ENCODE measurements around the gene TBXAS1. TPM values are rescaled to one million over a fixed set of nuclear protein-coding genes. Genes with fewer than 3 reads are reported as not detected.

The TBXAS1 gene
- total RNA-seq, 1 experiment from 2014 or later: 2.3 TPM

DNA sequence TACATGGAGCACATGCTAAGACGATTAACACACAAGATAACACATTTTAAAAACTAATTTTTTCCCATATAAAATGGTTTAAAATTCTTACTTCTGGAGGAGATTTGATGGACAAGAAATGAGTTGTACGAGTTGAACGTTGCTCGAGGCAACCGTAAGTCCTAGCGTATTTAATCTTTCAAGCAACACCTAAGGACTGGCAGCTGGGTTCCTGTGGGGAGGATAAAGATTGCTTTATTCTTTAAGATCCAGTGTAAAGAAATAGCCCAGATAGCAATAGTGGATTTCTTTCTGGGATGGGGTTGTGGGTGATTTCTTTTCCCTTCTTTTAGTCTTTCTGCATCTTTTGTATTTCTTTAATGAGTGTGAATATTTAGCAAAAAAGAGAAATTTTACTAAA, 9.8 kb downstream of the TBXAS1 start (continued):
- TF ChIP-seq, protein P1, sequence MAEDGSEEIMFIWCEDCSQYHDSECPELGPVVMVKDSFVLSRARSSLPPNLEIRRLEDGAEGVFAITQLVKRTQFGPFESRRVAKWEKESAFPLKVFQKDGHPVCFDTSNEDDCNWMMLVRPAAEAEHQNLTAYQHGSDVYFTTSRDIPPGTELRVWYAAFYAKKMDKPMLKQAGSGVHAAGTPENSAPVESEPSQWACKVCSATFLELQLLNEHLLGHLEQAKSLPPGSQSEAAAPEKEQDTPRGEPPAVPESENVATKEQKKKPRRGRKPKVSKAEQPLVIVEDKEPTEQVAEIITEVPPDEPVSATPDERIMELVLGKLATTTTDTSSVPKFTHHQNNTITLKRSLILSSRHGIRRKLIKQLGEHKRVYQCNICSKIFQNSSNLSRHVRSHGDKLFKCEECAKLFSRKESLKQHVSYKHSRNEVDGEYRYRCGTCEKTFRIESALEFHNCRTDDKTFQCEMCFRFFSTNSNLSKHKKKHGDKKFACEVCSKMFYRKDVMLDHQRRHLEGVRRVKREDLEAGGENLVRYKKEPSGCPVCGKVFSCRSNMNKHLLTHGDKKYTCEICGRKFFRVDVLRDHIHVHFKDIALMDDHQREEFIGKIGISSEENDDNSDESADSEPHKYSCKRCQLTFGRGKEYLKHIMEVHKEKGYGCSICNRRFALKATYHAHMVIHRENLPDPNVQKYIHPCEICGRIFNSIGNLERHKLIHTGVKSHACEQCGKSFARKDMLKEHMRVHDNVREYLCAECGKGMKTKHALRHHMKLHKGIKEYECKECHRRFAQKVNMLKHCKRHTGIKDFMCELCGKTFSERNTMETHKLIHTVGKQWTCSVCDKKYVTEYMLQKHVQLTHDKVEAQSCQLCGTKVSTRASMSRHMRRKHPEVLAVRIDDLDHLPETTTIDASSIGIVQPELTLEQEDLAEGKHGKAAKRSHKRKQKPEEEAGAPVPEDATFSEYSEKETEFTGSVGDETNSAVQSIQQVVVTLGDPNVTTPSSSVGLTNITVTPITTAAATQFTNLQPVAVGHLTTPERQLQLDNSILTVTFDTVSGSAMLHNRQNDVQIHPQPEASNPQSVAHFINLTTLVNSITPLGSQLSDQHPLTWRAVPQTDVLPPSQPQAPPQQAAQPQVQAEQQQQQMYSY (CRISPR knock-in tag; IDR thresholded peaks at IDR 0.05): no peak
- TF ChIP-seq ELF4 (CRISPR knock-in tag; IDR thresholded peaks at IDR 0.05; ENCODE audit: low read depth) (no peak), GTF2I (CRISPR knock-in tag; conservative IDR thresholded peaks at IDR 0.05) (no peak), OVOL2 (CRISPR knock-in tag; IDR thresholded peaks at IDR 0.05; ENCODE audit: borderline replicate concordance) (no peak), ETV6 (CRISPR knock-in tag; IDR thresholded peaks at IDR 0.05) (no peak), ZNF263 (CRISPR knock-in tag; IDR thresholded peaks at IDR 0.05; ENCODE audit: low read depth) (no peak), ZNF423 (CRISPR knock-in tag; IDR thresholded peaks at IDR 0.05) (no peak)
- TF ChIP-seq, protein P2, sequence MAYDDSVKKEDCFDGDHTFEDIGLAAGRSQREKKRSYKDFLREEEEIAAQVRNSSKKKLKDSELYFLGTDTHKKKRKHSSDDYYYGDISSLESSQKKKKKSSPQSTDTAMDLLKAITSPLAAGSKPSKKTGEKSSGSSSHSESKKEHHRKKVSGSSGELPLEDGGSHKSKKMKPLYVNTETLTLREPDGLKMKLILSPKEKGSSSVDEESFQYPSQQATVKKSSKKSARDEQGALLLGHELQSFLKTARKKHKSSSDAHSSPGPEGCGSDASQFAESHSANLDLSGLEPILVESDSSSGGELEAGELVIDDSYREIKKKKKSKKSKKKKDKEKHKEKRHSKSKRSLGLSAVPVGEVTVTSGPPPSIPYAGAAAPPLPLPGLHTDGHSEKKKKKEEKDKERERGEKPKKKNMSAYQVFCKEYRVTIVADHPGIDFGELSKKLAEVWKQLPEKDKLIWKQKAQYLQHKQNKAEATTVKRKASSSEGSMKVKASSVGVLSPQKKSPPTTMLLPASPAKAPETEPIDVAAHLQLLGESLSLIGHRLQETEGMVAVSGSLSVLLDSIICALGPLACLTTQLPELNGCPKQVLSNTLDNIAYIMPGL (CRISPR knock-in tag; IDR thresholded peaks at IDR 0.05): no peak
- TF ChIP-seq, protein P3, sequence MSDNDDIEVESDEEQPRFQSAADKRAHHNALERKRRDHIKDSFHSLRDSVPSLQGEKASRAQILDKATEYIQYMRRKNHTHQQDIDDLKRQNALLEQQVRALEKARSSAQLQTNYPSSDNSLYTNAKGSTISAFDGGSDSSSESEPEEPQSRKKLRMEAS (CRISPR knock-in tag; IDR thresholded peaks at IDR 0.05): no peak
- TF ChIP-seq, protein P4, sequence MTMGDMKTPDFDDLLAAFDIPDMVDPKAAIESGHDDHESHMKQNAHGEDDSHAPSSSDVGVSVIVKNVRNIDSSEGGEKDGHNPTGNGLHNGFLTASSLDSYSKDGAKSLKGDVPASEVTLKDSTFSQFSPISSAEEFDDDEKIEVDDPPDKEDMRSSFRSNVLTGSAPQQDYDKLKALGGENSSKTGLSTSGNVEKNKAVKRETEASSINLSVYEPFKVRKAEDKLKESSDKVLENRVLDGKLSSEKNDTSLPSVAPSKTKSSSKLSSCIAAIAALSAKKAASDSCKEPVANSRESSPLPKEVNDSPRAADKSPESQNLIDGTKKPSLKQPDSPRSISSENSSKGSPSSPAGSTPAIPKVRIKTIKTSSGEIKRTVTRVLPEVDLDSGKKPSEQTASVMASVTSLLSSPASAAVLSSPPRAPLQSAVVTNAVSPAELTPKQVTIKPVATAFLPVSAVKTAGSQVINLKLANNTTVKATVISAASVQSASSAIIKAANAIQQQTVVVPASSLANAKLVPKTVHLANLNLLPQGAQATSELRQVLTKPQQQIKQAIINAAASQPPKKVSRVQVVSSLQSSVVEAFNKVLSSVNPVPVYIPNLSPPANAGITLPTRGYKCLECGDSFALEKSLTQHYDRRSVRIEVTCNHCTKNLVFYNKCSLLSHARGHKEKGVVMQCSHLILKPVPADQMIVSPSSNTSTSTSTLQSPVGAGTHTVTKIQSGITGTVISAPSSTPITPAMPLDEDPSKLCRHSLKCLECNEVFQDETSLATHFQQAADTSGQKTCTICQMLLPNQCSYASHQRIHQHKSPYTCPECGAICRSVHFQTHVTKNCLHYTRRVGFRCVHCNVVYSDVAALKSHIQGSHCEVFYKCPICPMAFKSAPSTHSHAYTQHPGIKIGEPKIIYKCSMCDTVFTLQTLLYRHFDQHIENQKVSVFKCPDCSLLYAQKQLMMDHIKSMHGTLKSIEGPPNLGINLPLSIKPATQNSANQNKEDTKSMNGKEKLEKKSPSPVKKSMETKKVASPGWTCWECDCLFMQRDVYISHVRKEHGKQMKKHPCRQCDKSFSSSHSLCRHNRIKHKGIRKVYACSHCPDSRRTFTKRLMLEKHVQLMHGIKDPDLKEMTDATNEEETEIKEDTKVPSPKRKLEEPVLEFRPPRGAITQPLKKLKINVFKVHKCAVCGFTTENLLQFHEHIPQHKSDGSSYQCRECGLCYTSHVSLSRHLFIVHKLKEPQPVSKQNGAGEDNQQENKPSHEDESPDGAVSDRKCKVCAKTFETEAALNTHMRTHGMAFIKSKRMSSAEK (CRISPR knock-in tag; IDR thresholded peaks at IDR 0.05; ENCODE audit: borderline replicate concordance): no peak
- TF ChIP-seq, protein P5, sequence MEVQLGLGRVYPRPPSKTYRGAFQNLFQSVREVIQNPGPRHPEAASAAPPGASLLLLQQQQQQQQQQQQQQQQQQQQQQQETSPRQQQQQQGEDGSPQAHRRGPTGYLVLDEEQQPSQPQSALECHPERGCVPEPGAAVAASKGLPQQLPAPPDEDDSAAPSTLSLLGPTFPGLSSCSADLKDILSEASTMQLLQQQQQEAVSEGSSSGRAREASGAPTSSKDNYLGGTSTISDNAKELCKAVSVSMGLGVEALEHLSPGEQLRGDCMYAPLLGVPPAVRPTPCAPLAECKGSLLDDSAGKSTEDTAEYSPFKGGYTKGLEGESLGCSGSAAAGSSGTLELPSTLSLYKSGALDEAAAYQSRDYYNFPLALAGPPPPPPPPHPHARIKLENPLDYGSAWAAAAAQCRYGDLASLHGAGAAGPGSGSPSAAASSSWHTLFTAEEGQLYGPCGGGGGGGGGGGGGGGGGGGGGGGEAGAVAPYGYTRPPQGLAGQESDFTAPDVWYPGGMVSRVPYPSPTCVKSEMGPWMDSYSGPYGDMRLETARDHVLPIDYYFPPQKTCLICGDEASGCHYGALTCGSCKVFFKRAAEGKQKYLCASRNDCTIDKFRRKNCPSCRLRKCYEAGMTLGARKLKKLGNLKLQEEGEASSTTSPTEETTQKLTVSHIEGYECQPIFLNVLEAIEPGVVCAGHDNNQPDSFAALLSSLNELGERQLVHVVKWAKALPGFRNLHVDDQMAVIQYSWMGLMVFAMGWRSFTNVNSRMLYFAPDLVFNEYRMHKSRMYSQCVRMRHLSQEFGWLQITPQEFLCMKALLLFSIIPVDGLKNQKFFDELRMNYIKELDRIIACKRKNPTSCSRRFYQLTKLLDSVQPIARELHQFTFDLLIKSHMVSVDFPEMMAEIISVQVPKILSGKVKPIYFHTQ (CRISPR knock-in tag; IDR thresholded peaks at IDR 0.05): no peak
- TF ChIP-seq, protein P6, sequence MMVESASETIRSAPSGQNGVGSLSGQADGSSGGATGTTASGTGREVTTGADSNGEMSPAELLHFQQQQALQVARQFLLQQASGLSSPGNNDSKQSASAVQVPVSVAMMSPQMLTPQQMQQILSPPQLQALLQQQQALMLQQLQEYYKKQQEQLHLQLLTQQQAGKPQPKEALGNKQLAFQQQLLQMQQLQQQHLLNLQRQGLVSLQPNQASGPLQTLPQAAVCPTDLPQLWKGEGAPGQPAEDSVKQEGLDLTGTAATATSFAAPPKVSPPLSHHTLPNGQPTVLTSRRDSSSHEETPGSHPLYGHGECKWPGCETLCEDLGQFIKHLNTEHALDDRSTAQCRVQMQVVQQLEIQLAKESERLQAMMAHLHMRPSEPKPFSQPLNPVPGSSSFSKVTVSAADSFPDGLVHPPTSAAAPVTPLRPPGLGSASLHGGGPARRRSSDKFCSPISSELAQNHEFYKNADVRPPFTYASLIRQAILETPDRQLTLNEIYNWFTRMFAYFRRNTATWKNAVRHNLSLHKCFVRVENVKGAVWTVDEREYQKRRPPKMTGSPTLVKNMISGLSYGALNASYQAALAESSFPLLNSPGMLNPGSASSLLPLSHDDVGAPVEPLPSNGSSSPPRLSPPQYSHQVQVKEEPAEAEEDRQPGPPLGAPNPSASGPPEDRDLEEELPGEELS (CRISPR knock-in tag; IDR thresholded peaks at IDR 0.05): no peak
- TF ChIP-seq, protein P7, sequence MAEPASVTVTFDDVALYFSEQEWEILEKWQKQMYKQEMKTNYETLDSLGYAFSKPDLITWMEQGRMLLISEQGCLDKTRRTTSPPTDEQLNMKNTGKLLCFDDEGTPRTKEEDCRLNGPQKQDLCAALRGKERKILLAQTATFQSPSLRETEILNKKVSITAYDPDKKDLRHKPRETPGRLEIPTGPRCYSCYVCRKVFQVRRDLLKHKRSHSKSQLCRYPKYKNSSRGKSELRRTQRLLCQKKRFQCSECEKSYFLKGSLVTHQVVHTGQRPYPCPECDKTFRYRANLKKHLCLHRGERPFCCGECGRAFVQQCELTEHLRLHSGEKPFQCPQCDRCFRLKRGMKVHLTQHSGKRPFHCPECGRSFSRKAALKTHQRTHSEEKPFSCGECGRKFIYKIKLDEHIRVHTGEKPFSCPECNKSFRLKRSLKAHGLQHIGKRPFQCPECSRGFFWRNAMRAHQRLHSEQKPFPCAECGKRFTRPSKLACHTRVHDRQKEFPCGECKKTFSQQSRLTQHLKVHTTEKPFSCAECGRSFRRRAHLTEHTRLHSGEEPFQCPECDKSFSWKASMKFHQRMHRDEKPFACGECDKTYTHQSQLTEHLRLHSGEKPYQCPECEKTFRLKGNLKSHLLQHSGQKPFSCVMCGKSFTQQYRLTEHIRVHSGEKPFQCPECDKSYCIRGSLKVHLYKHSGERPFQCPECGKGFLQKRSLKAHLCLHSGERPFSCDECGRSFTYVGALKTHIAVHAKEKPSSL (CRISPR knock-in tag; conservative IDR thresholded peaks at IDR 0.05): no peak
- TF ChIP-seq, protein P8, sequence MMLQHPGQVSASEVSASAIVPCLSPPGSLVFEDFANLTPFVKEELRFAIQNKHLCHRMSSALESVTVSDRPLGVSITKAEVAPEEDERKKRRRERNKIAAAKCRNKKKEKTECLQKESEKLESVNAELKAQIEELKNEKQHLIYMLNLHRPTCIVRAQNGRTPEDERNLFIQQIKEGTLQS (CRISPR knock-in tag; conservative IDR thresholded peaks at IDR 0.05): no peak

Data from WTC11 (cell line).